Measurements from ENCODE around the gene CBX4. TPM values are rescaled to one million over a fixed set of nuclear protein-coding genes. Genes with fewer than 3 reads are reported as not detected.
A peak's percentile ranks its signal among the peaks of the same experiment; 100 is the strongest.

CBX4 gene
- total and polyA plus RNA-seq, 2 of the 4 experiments (the other 2 are of a cell fraction) = 3.2 to 9.4 TPM

DNA sequence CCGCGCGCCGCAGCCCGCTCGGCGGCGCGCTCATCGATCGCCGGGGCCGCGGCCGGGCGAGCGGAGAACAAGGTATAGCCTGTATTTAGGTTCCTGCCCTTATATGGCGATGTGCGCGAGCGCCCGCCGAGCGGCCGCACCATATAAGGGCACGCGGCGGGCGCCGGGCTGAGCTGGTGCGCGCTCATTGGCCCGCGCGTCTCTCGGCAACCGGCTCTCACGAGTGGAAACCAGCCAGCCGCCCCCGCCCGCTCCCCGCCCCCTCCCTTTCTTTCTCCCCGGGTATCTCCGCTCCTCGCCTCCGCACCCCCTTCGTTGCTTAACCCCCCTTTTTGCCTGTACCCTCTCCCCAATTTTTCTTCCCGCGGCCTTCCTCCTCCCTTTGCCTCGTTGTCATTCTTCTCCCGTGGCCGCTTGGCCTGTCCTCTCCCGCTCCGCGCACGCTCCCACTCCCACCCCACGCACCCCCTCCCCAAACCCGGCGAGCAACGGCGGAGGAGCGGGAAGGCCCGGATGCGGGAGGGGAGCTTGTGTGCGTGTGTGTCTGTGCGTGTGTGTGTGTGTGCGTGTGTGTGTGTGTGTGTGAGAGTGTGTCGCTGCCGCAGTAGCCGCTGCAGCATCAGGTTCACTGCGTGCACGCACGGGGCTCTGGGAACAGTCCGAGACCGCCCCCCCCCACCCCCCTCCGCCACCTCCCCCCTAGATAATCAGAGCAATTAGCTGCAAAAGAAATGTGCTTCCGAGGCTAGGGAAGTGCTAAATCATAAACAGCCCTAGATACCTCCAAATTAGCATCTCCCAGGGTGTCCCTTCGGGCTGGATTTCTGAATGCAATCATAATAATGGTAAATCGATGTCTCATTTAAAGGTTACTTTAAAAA is 28.9 kb downstream of the CBX4 start (continued):
- TF ChIP-seq ELK1 (IDR thresholded peaks at IDR 0.05; ENCODE audit: borderline replicate concordance, low read depth, low read length) = 0 out of 2 replicates have a peak, but pooled peaks have one; percentile 48

All from IMR-90 (cell line).